ENCODE measurements around the gene CACNG7.

The CACNG7 gene

GRCh38 chr19:53983457-53984289, 74.6 kb downstream of the CACNG7 start:
- no peak for DNase-seq

DNA sequence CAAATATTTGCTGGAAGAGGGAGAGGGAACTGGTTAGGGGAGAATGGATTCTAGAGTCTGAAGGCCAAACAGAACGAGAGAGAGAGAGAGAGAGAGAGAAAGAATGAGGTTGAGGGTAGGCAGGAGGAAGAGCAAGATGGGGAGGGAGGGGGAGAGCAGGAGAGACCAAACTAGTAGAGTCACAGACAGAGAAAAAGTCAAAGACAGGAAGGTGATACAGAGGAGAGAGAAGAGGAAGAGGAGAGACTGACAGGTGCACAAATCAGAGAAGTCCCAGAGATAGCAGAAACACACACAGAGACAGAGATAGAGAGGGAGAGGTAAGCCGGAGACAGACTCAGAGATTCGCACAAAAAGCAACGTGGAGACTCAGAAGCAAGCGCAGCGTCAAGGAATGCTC, 76.8 kb downstream of the CACNG7 start:
- no peak for DNase-seq

DNA sequence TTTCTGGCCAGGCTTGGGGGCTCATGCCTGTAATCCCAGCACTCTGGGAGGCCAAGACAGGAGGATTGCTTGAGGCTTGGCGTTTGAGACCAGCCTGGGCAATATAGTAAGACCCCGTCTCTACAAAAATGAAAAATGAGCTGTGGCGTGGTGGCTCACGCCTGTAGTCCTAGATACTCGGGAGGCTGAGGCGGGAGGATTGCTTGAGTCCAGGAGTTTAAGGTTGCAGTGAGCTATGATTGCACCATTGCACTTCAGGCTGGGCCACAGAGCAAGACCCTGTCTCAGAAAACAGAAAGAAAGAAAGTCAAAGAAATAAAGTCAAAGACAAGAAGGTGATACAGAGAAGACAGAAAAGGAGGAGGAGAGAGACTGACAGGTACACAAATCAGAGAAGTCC, 79.9 kb downstream of the CACNG7 start:
- no peak for DNase-seq

DNA sequence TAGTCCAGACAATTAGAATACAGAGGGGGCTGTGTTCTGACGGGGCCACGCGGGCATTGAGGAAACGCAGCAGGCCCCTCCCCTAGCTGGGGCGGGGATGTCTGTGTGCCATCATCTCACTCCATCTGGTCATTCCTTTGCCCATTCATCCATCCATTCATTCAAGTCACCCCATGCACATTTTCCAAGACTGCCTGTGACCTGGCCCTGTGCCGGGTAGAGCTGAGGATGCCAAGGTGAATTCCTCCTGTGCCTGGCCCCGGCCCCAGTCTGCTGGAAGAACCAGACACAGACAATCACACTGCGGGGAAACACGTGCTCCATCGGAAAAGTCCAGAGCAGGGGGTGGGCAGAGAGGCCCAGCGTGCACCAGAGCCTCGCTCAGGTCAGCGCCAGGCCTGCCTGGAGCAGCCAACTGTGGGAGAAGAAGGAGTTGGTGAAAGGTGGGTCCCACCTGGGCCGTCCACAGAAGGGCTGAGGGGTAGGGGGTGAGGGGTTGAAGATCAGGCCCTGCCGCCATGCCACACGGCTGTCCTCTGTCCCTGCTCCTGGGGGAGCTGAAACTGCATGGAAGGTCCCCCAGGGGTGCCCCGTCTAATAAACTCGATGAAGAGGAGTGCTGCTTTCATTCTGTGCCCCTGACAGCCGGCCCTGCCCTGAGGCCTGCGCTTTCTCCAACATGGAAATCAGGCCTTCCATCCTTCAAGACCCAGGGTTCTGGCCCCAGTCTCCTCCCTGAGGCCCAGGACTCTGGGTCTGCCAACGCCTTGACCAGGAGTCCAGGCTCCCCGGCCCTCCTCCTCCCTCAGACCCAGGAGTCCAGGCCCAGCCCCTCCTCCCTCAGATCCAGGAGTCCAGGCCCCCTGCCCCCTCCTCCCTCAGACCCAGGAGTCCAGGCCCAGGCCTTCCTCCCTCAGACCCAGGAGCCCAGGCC, 80.8 kb downstream of the CACNG7 start:
- no peak for DNase-seq

DNA sequence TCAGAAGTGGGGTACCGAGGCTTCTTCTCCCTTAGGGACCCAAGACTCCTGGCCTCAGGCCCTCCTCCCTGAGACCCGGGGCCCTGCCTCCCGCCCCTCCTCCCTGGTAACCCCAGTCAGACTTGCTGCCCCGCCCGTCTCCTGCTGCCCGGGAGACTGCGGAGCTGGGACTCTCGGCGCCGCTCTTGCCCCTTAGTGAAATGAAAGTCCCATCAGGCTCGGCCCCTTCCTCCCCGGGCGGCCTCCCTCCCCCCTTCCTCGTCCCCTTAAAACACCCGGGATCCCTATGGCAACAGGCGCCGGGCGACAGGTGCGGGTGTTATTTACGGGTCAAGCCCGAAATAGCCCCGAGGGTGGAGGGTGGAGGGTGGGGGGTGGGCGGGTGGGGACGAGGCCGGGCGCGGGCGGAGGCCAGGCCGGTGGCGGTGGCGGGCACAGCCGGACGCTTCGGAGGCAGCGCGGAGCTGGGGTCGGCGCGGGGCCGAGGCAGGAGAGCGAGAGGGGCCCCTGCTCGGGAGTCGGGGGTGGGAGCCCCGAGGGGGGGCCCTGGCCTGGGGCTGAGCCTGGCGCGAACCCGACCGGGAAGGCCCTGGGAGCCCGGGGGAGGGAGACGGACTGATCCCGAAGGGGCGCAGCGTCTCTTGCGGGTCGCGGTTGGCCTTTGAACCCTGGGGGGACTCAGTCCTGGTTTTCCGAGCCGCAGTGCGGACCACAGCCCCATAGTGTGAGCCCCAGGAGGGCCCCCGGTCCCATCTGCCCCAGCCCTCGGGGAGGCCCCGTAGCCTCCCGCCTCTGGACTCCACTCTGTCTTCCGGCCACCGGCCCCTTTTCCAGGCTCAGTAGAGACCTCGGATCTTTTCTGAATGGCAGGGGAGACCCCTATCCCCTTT, 82.4 kb downstream of the CACNG7 start, which contains the start of gene CACNG6:
TSS of gene CACNG6 (plus strand) at position 414 of the 890 bp plus-strand sequence. CDS start 1,241 bp downstream, outside the sequence.
- DNase-seq, result no peak

GRCh38 chr19:53992211-53992610, 83.1 kb downstream of the CACNG7 start:
- DNase-seq, result no peak

DNA sequence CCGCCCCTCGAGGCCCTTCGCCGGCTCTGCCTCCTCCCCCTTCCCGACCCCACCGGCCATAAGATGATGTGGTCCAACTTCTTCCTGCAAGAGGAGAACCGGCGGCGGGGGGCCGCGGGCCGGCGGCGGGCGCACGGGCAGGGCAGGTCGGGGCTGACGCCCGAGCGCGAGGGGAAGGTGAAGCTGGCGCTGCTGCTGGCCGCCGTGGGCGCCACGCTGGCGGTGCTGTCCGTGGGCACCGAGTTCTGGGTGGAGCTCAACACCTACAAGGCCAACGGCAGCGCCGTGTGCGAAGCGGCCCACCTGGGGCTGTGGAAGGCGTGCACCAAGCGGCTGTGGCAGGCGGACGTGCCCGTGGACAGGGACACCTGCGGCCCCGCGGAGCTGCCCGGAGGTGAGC, 83.7 kb downstream of the CACNG7 start:
- no peak for DNase-seq

GRCh38 chr19:53993448-53993847, 84.4 kb downstream of the CACNG7 start:
- DNase-seq, result no peak

All from CD4-positive, alpha-beta T cell treated with Interleukin-17A for 1 hour (primary cell).